IMR-90 (cell line): Measurements from ENCODE around the gene RHEX. TPM values are rescaled to one million over a fixed set of nuclear protein-coding genes. Genes with fewer than 3 reads are reported as not detected.

Source experiments
- ATAC-seq: fragments of 200-7000 bp; cut with Tn5 transposase; 2 replicates; pipeline ENCODE4 v1.9.1; 2020; ENCODE audit warnings: low read depth, mild to moderate bottlenecking, moderate library complexity
- BruUV-seq: library from RNA; stranded (reverse); fragments of 400-500 nt; replicated peaks from 2 replicates; lab custom pipeline; 2021; lab: Mats Ljungman, UMichigan
- CTCF ChIA-PET: fragments of 300-600 bp; formaldehyde crosslinking; extraction: SDS; loops from one replicate; lab custom pipeline; 2021; ENCODE audit warnings: antibody characterized with exemption; lab: Yijun Ruan, JAX
- POLR2A ChIA-PET: fragments of 300-600 bp; sonication (Branson Sonifier 250); formaldehyde crosslinking; loops from one replicate; lab custom pipeline; 2022; ENCODE audit warnings: antibody characterized with exemption; ENCODE audit not compliant: unreplicated experiment; lab: Charles Lee
- DNase-seq: peaks from one replicate; pipeline ENCODE4 v3.0.0; 2013
- H2AFZ ChIP-seq: replicated peaks from 2 replicates; pipeline ENCODE3; 2013; ENCODE audit warnings: low read length, mild to moderate bottlenecking; ENCODE audit not compliant: poor library complexity
- H2AK5ac ChIP-seq: 2 replicates; pipeline ENCODE4 v1.6.1; 2013; ENCODE audit warnings: low read depth, low read length, inconsistent platforms
- H2AK9ac ChIP-seq: replicated peaks from 2 replicates; pipeline ENCODE3; 2013; ENCODE audit warnings: mild to moderate bottlenecking, low read depth, low read length, moderate library complexity; ENCODE audit not compliant: poor library complexity
- H2BK120ac ChIP-seq: 2 replicates; pipeline ENCODE4 v1.6.1; 2013; ENCODE audit warnings: low read depth, low read length, inconsistent platforms
- H2BK15ac ChIP-seq: 3 replicates; pipeline ENCODE4 v1.6.1; 2013; ENCODE audit warnings: low read depth, low read length, inconsistent platforms
- H2BK20ac ChIP-seq: 2 replicates; pipeline ENCODE4 v1.6.1; 2013; ENCODE audit warnings: low read depth, mild to moderate bottlenecking, inconsistent platforms, low read length, moderate library complexity
- H2BK5ac ChIP-seq: 2 replicates; pipeline ENCODE4 v1.6.1; 2013; ENCODE audit warnings: mild to moderate bottlenecking, low read depth, low read length, inconsistent platforms; ENCODE audit not compliant: poor library complexity, severe bottlenecking
- H3K14ac ChIP-seq: replicated peaks from 2 replicates; pipeline ENCODE4 v1.6.1; 2013; ENCODE audit warnings: low read depth, low read length, inconsistent platforms
- H3K18ac ChIP-seq: 2 replicates; pipeline ENCODE4 v1.6.1; 2013; ENCODE audit warnings: low read depth, low read length, control low read depth
- H3K23ac ChIP-seq: 2 replicates; pipeline ENCODE4 v1.6.1; 2013; ENCODE audit warnings: low read depth, low read length, inconsistent platforms
- H3K27ac ChIP-seq: 2 replicates; pipeline ENCODE4 v1.5.1; 2013; ENCODE audit warnings: mild to moderate bottlenecking, control low read depth, low read length; ENCODE audit not compliant: insufficient read depth
- H3K27me3 ChIP-seq: 2 replicates; pipeline ENCODE4 v1.6.1; 2013; ENCODE audit warnings: low read length; ENCODE audit not compliant: control insufficient read depth, insufficient read depth
- H3K36me3 ChIP-seq: 2 replicates; pipeline ENCODE4 v1.6.1; 2013; ENCODE audit warnings: low read length, mixed read lengths; ENCODE audit not compliant: control insufficient read depth, insufficient read depth
- H3K4ac ChIP-seq: 2 replicates; pipeline ENCODE4 v1.6.1; 2013; ENCODE audit warnings: low read depth, low read length, inconsistent platforms
- H3K4me1 ChIP-seq: 2 replicates; pipeline ENCODE4 v1.6.1; 2013; ENCODE audit warnings: low read length, mixed read lengths; ENCODE audit not compliant: control insufficient read depth, insufficient read depth
- H3K4me2 ChIP-seq: 2 replicates; pipeline ENCODE4 v1.6.1; 2013; ENCODE audit warnings: low read depth, mild to moderate bottlenecking, control low read depth, low read length, moderate library complexity
- H3K4me3 ChIP-seq: 2 replicates; pipeline ENCODE4 v1.5.1; 2013; ENCODE audit warnings: low read depth, mild to moderate bottlenecking, control low read depth, low read length, moderate library complexity; ENCODE audit not compliant: insufficient read depth
- H3K56ac ChIP-seq: 2 replicates; pipeline ENCODE4 v1.6.1; 2013; ENCODE audit warnings: low read length, inconsistent platforms; ENCODE audit not compliant: insufficient read depth; ENCODE audit errors: extremely low read depth
- H3K79me1 ChIP-seq, 2 experiments: 2 replicates each; pipeline ENCODE4 v1.6.1; 2013; ENCODE audit warnings: low read length in 2 of 2, inconsistent platforms in 1 of 2, low read depth in 1 of 2
- H3K9ac ChIP-seq: 2 replicates; pipeline ENCODE4 v1.6.1; 2013; ENCODE audit warnings: low read depth, low read length, control low read depth
- H3K9me1 ChIP-seq: 2 replicates; pipeline ENCODE4 v1.6.1; 2013; ENCODE audit warnings: low read length, inconsistent platforms; ENCODE audit not compliant: insufficient read depth
- H3K9me3 ChIP-seq: 2 replicates; pipeline ENCODE4 v1.6.1; 2013; ENCODE audit warnings: low read length; ENCODE audit not compliant: control insufficient read depth, insufficient read depth
- H4K20me1 ChIP-seq: 2 replicates; pipeline ENCODE4 v1.6.1; 2013; ENCODE audit warnings: low read length, inconsistent platforms; ENCODE audit not compliant: insufficient read depth
- H4K5ac ChIP-seq: 2 replicates; pipeline ENCODE4 v1.6.1; 2013; ENCODE audit warnings: mild to moderate bottlenecking, low read depth, low read length, control low read depth
- H4K8ac ChIP-seq, 2 experiments: 2 replicates each; pipeline ENCODE4 v1.6.1; 2013; ENCODE audit warnings: low read depth in 2 of 2, low read length in 2 of 2, control low read depth in 1 of 2, inconsistent platforms in 1 of 2
- H4K91ac ChIP-seq: 2 replicates; pipeline ENCODE4 v1.6.1; 2013; ENCODE audit warnings: low read depth, low read length, inconsistent platforms; ENCODE audit not compliant: insufficient read depth
- BHLHE40 ChIP-seq: fragments of 150-350 bp; IDR thresholded peaks from 2 replicates; pipeline ENCODE4 v1.6.1; 2016; ENCODE audit warnings: mild to moderate bottlenecking, low read depth, low read length
- CEBPB ChIP-seq: IDR thresholded peaks from 2 replicates; pipeline ENCODE4 v1.6.1; 2012; ENCODE audit warnings: low read depth, low read length, improper control_type of control experiment
- CHD1 ChIP-seq: IDR thresholded peaks from 2 replicates; pipeline ENCODE4 v1.6.1; 2012; ENCODE audit warnings: low read depth, low read length, improper control_type of control experiment
- FOS ChIP-seq: fragments of 150-350 bp; IDR thresholded peaks from 2 replicates; pipeline ENCODE4 v1.6.1; 2016; ENCODE audit warnings: low read depth, low read length
- MAFK ChIP-seq: IDR thresholded peaks from 2 replicates; pipeline ENCODE4 v1.6.1; 2012; ENCODE audit warnings: low read depth, low read length, improper control_type of control experiment
- MXI1 ChIP-seq: IDR thresholded peaks from 2 replicates; pipeline ENCODE4 v1.6.1; 2012; ENCODE audit warnings: low read depth, mild to moderate bottlenecking, low read length, moderate library complexity, borderline replicate concordance
- NFE2L2 ChIP-seq: fragments of 150-350 bp; IDR thresholded peaks from 2 replicates; pipeline ENCODE4 v1.6.1; 2016; ENCODE audit warnings: low read depth, mild to moderate bottlenecking, low read length
- POLR2A ChIP-seq: IDR thresholded peaks from 2 replicates; pipeline ENCODE4 v1.6.1; 2012; ENCODE audit warnings: mild to moderate bottlenecking, low read depth, low read length
- RAD21 ChIP-seq: IDR thresholded peaks from 2 replicates; pipeline ENCODE4 v1.6.1; 2012; ENCODE audit warnings: low read length, improper control_type of control experiment
- RCOR1 ChIP-seq: IDR thresholded peaks from 2 replicates; pipeline ENCODE4 v1.6.1; 2012; ENCODE audit warnings: mild to moderate bottlenecking, low read length, improper control_type of control experiment; ENCODE audit not compliant: insufficient replicate concordance
- RFX5 ChIP-seq: IDR thresholded peaks from 2 replicates; pipeline ENCODE4 v1.8.0; 2012; ENCODE audit warnings: low read depth, mild to moderate bottlenecking, low read length, moderate library complexity
- SMC3 ChIP-seq: fragments of 150-350 bp; IDR thresholded peaks from 2 replicates; pipeline ENCODE4 v1.6.1; 2016; ENCODE audit warnings: low read depth, mild to moderate bottlenecking, antibody characterized with exemption, low read length, moderate library complexity
- WGBS, 2 experiments: methylation state at CpG; one replicate each; pipeline versions ENCODE4 v1.1.5 to v1.1.7; 2013; ENCODE audit warnings: missing lambda C conversion rate in 2 of 2; ENCODE audit not compliant: insufficient read length in 1 of 2; ENCODE audit errors: extremely low coverage in 2 of 2; 5-methylcytosine and 5-hydroxymethylcytosine counted together
- dilution Hi-C: fragments of 300-500 bp; cut with HindIII; formaldehyde crosslinking; loops from one replicate; pipeline ENCODE4 v1.14.3; 2018; ENCODE audit warnings: low sequenced_read_pairs; ENCODE audit not compliant: unreplicated experiment
- in situ Hi-C: fragments of 300-500 bp; cut with MboI; formaldehyde crosslinking; loops from 3 replicates; pipeline ENCODE4 v1.14.3; 2019; ENCODE audit warnings: low sequenced_read_pairs, inconsistent platforms, mixed read lengths
- intact Hi-C: fragments of 100-400 bp; cut with micrococcal nuclease; formaldehyde crosslinking; loops from 2 replicates; pipeline ENCODE4 v1.10.0; 2022
- polyA plus RNA-seq, 3 experiments: library from polyadenylated mRNA; depleted of rRNA; stranded (reverse); fragments of >200 nt; gene quantifications; 2 replicates each; pipeline ENCODE4 v1.2.3, GENCODE V29; 2012; ENCODE audit warnings: low replicate concordance in 1 of 3
- total RNA-seq: library from RNA; depleted of rRNA; stranded (reverse); fragments of >200 nt; gene quantifications from 2 replicates; pipeline ENCODE4 v1.2.3, GENCODE V29; 2012
- TF ChIP-seq, protein P1 (sequence below): conservative IDR thresholded peaks from 2 replicates; pipeline ENCODE4 v1.5.1; 2012; ENCODE audit warnings: mild to moderate bottlenecking, low read depth, low read length, improper control_type of control experiment

The RHEX gene
- total and polyA plus RNA-seq, 2 of the 4 experiments (the other 2 are of a cell fraction) = not detected

- H2AFZ ChIP-seq = no peak overlapping the region
- no peak overlapping the region for H3K56ac ChIP-seq
- no peak overlapping the region for H2BK120ac ChIP-seq
- no peak overlapping the region for H4K91ac ChIP-seq
- dilution Hi-C loops = no loop called here
- DNase-seq (no peak), ATAC-seq (no peak)
- H3K23ac ChIP-seq = no peak overlapping the region
- 50% methylated on average over 2 of the region's 7 CpGs; no CpG with 5 or more reads in 1 of the 2 experiments for WGBS, 2 experiments
- peaks cover 52% of the 10 kb centered on the region for H3K27me3 ChIP-seq
- H3K79me1 ChIP-seq = no peaks in the 10 kb centered on the region
- no peak overlapping the region for H3K4ac ChIP-seq
- no peaks in the 10 kb centered on the region for H3K9me1 ChIP-seq
- H3K18ac ChIP-seq = no peak overlapping the region
- H3K4me2 ChIP-seq = no peak overlapping the region
- no peak for TF ChIP-seq RCOR1
- no peak for TF ChIP-seq CHD1
- TF ChIP-seq RFX5 = no peak
- TF ChIP-seq POLR2A = no peak
- TF ChIP-seq FOS = no peak
- TF ChIP-seq RAD21 = no peak
- TF ChIP-seq MXI1 = no peak
- TF ChIP-seq NFE2L2 = no peak
- TF ChIP-seq BHLHE40 = no peak
- no peak for TF ChIP-seq MAFK
- no peak for TF ChIP-seq SMC3
- TF ChIP-seq, protein P1, sequence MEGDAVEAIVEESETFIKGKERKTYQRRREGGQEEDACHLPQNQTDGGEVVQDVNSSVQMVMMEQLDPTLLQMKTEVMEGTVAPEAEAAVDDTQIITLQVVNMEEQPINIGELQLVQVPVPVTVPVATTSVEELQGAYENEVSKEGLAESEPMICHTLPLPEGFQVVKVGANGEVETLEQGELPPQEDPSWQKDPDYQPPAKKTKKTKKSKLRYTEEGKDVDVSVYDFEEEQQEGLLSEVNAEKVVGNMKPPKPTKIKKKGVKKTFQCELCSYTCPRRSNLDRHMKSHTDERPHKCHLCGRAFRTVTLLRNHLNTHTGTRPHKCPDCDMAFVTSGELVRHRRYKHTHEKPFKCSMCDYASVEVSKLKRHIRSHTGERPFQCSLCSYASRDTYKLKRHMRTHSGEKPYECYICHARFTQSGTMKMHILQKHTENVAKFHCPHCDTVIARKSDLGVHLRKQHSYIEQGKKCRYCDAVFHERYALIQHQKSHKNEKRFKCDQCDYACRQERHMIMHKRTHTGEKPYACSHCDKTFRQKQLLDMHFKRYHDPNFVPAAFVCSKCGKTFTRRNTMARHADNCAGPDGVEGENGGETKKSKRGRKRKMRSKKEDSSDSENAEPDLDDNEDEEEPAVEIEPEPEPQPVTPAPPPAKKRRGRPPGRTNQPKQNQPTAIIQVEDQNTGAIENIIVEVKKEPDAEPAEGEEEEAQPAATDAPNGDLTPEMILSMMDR = no peak
- no peak for TF ChIP-seq CEBPB
- in situ Hi-C loops = no loop called here
- H2BK20ac ChIP-seq = no peak overlapping the region
- CTCF ChIA-PET = interaction anchor here (0.6 to 1.0 kb wide), 4 partner anchors 12 to 203 kb away, joined by 3 to 4 read pairs (median 4); no protein-coding TSS in a partner anchor
- POLR2A ChIA-PET = interaction anchor here (0.6 kb wide), 1 partner anchor 31 kb away, joined by 3 read pairs; no protein-coding TSS in a partner anchor
- H2BK5ac ChIP-seq = no peak overlapping the region
- no peaks in the 10 kb centered on the region for H3K4me1 ChIP-seq
- no peak overlapping the region for H3K9ac ChIP-seq
- H2AK9ac ChIP-seq = peak overlapping the region; percentile 46
- intact Hi-C loops = no loop called here
- no peaks in the 10 kb centered on the region for H3K9me3 ChIP-seq
- H3K36me3 ChIP-seq = no peaks in the 10 kb centered on the region
- no peak overlapping the region for H3K27ac ChIP-seq
- no TSS peak for BruUV-seq
- H3K14ac ChIP-seq = no peak overlapping the region
- H4K5ac ChIP-seq = no peak overlapping the region
- H3K4me3 ChIP-seq = no peak overlapping the region
- no peak overlapping the region for H4K8ac ChIP-seq
- no peak overlapping the region for H2BK15ac ChIP-seq
- no peak overlapping the region for H2AK5ac ChIP-seq
- no peaks in the 10 kb centered on the region for H4K20me1 ChIP-seq
These were observed 13.7 kb upstream of the RHEX start for GRCh38 chr1:206039046-206039973.
